Measurements from ENCODE around the gene ARL8B.

DNA sequence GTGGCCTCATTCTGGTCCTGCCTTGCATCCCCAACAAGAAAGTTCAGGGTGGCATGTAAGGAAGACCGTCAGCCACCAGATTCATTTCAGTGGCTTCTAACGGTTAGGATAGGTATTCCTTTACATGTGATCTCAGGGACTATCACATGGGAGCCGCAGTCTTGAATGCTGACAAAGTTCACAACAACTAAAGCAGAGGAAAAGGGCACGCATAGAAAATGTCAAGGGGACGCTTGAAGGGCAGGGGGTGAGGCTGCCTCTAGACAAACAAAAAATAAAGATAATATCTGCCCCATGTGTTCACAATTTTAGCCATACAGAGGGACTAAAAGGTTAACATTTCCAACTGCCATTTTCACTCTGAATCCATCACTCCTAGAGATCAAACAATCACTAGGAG, 31.9 kb upstream of the ARL8B start:
- TF ChIP-seq, protein P1, sequence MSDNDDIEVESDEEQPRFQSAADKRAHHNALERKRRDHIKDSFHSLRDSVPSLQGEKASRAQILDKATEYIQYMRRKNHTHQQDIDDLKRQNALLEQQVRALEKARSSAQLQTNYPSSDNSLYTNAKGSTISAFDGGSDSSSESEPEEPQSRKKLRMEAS (IDR thresholded peaks at IDR 0.05): no peak
- TF ChIP-seq CEBPB (IDR thresholded peaks at IDR 0.05; ENCODE audit: low read depth, low read length) (no peak), CTCF (IDR thresholded peaks at IDR 0.05; ENCODE audit: control extremely low read depth in 1 of 3, insufficient read depth in 1 of 3, low read depth in 1 of 3, low read length in 3 of 3) (no peak), ASH2L (IDR thresholded peaks at IDR 0.05; ENCODE audit: low read length) (no peak), POLR2A (IDR thresholded peaks at IDR 0.05; ENCODE audit: control extremely low read depth in 1 of 2, low read depth in 2 of 2, low read length in 2 of 2) (no peak), TEAD4 (IDR thresholded peaks at IDR 0.05; ENCODE audit: low read depth, low read length) (no peak), BCL11A (IDR thresholded peaks at IDR 0.05; ENCODE audit: low read depth in 2 of 2, low read length in 2 of 2) (no peak), YY1 (IDR thresholded peaks at IDR 0.05; ENCODE audit: low read depth, low read length) (no peak), BRCA1 (IDR thresholded peaks at IDR 0.05; ENCODE audit: low read depth, low read length) (no peak), CHD2 (IDR thresholded peaks at IDR 0.05; ENCODE audit: low read length) (no peak), SIN3A (conservative IDR thresholded peaks at IDR 0.05 in 1 of 2, IDR thresholded peaks at IDR 0.05 in 1 of 2; ENCODE audit: low read depth in 1 of 2, low read length in 2 of 2) (no peak)

Data from H1 (cell line).